GM18505 (cell line): ENCODE measurements around the gene YIF1A.
A peak's percentile ranks its signal among the peaks of the same experiment; 100 is the strongest.
"Not testable (repeated sequence)": the region's sequence is repeated elsewhere in the genome, so short reads cannot be mapped to it uniquely, and the experiment has no call there.

Source experiments
- ATAC-seq: cut with Tn5 transposase; IDR thresholded peaks from one replicate; pipeline ENCODE4 v1.9.1; 2021; ENCODE audit not compliant: unreplicated experiment
- POLR2A ChIP-seq: IDR thresholded peaks from 4 replicates; pipeline ENCODE4 v1.6.1; 2011; ENCODE audit warnings: borderline replicate concordance; ENCODE audit not compliant: insufficient read depth, insufficient read length; ENCODE audit errors: extremely low read depth

The YIF1A gene

DNA sequence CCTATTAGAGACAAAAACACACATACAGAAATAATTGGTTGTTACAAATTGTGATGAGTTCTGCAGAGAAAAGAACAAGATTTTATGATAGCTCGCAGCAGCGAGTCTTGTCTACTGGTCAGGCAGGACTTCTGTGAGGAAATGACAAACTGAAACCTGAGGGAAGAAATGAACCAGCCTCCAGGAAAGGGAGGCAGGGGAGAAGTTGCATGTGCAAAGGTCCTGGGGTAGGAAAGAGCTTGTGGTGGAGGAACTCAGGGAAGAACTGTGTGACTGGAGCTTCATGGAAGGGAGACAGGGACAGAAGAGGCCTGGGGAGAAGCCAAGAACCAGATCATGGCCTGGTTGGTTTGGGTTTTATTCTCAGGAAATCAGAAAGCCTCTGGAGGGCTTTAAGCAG lies 29.7 kb downstream of the YIF1A start:
- no peak for TF ChIP-seq POLR2A
- ATAC-seq: no peak

DNA sequence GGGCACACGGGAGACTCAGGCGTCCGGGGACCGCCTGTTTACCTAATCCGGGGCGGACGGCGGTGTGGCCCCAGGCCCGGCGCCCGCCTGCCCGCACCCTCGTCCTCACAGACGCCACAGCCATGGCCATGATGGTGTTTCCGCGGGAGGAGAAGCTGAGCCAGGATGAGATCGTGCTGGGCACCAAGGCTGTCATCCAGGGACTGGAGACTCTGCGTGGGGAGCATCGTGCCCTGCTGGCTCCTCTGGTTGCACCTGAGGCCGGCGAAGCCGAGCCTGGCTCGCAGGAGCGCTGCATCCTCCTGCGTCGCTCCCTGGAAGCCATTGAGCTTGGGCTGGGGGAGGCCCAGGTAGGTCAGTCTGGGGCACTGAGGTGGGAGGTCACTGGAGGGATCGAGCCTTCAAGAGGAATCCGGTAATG lies 30.5 kb downstream of the YIF1A start:
- no peak for ATAC-seq
- TF ChIP-seq POLR2A: peak; percentile 4

DNA sequence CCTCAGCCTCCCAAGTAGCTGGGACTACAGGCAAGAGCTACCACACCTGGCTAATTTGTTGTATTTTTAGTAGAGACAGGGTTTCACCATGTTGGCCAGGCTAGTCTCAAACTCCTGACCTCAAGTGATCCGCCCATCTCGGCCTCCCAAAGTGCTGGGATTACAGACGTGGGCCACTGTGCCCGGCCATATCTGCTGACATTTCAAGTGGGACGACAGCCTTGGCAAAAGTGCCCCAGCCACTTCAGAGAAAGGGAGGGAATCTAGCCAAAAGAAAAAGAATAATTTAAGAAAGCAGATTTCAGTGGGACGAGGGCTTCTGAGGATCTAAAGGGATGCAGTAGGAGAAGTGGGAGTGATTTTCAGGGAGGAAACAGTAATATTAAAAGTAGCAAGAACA lies 35.9 kb downstream of the YIF1A start:
- ATAC-seq: not testable (repeated sequence)

DNA sequence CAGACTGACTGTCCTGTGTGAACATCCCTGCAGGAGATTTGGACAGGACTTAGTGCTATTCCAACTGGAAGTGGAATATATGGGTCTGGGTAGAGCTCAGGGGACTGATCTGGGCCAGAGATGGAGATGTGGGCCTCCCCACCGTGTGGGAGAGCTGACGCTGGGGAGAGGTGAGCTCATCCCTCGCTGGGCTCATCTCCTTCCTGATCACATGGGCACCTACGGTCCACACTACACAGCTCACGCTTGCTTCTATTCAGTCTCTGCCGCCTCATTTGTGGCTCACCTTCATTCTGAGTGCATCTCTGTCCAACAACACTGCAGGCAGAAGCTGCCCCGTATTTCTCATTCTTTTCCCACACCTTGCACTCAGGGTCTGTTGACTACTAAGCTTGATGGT lies 37.1 kb downstream of the YIF1A start:
- ATAC-seq: no peak
- TF ChIP-seq POLR2A: no peak

DNA sequence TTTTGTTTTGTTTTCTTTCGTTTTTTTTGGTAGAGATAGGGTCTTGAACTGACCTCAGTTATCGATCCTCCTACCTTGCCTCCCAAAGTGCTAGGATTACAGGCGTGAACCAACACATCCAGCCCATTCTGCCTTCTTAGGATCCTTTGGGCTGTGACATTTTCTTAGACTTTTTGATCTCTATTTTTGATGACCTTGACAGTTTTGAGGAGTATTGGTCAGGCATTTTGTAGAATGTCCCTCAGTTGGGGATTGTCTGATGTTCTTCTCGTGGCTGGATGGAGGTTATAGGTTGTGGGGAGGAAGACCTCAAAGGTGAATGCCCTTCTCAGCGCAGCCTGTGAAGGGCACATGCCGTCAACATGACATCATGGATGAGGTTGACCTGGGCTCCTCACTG lies 40.0 kb downstream of the YIF1A start:
- TF ChIP-seq POLR2A: no peak
- ATAC-seq: no peak

DNA sequence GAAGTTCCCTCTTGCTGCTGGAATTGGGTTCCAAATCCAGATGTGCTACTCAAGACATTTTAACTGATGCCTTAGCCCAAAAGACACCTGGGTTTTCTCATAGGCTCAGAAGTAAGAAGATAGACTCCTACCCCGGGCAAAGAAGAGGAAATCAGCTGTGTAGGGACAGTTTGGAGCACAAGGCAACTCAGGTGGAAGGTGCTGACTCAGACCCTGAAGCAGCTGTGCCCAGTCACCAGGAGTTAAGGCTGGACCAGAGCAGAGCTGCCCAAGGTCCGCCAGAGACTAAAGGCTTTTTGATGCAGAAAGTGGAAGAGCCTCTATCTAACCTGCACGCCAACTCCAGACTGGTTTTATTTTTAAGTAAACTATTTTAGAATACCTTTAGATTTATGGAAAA lies 41.1 kb downstream of the YIF1A start:
- no peak for ATAC-seq
- no peak for TF ChIP-seq POLR2A

DNA sequence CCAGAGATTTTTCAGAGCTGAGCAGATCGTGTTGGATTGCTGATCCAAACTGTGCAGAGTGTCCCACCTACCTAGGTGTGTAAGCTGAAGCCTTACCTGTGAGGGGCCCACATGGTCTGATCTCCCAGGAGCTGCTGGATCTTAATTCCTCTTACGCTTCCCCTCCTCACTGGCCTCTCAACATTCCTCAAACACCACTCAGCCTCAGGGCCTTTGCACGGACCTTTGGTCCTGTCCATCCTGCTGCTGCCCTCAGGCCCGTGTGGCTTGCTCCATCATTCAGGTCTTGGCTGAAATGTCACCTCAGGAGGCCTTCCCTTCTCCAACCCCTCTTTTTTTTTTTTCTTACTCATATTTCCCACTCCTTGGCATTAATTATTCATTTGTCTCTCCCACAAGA lies 41.6 kb downstream of the YIF1A start:
- no peak for ATAC-seq
- no peak for TF ChIP-seq POLR2A

DNA sequence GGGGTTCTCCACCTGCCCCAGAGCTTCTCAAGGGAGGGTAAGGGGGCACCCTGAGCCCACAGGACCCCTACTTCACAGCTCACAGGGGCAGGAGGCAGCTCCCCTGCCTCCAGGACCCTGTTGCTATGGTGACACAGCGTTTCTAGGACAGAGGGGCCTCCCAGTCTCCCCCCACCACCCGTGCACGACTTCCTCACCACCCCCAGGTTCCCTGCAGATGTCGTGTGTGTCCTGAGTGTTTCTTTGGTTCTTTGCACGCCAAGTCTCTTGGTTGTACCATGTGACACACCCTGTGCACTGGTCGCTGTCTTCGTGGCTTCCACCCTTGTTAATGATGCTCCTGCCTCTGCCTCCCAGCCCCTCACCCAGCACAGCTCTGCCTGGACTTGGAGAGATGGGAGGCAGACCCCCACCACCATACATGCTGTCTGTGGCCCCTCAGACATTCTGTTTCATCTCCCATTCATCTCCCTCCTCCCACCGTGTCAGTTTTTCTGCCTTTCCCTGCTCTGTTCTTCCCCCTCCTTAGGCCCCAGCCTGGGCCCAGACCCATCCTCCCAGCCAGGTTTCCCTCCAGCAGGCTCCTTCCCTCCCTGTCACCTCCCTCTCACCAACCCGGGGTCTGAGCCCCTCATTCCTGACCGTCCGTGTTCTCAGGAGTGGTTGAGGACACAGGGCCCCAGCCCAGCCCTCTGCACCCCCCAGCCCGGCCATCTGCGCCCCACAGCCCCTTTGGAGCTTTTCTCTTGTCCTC lies 45.0 kb downstream of the YIF1A start:
- no peak for ATAC-seq
- no peak for TF ChIP-seq POLR2A

DNA sequence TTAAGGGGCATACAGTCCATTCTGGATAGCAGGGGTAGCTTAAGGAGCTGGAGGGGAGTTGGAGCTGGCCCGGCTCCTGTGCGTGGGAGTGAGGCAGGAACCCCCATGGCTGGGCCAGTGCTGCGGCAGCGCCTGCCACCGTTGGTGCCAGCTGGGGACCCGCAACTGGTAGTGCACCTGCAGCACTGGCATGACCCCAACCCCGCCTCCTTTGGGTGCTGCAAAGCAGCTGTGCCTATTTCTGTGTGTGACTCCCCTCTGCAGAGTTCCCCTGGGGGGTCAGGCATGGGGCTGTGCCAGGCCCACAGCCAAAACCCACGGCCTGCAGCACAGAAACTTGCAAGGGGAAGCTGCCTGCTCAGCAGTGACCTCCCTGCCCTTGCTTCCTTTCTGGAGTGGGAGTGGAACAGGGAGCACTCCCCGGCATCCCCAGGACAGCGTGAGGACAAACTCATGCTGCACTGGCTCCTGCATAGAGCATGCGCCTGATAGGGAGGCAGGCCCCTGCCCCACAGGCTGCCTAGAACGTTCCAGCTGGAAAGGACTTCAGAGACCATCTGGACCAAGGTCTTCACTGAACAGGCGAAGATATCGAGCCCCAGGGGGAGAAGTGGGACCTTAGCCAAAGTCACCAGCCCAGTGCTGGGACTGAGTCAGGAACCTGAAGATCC lies 46.7 kb downstream of the YIF1A start:
- ATAC-seq: no peak
- TF ChIP-seq POLR2A: no peak

DNA sequence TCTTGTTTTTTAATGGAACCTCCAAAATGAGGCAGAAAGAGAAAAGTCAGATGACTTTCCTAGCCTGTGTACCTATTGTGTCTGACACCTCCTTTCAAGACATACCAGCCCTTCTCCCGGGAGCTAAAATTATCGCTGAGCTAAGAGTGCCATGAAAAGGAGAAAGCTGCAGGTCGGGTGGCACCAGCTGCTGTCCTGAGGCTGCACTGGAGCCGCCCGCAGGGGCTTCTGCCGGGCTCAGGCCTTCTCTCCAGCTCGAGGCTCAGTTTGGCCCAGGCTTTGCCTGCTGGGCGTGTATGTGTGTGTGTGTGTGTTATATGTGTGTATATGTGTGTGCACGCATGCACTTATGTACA lies 48.2 kb downstream of the YIF1A start:
- TF ChIP-seq POLR2A: no peak
- no peak for ATAC-seq

DNA sequence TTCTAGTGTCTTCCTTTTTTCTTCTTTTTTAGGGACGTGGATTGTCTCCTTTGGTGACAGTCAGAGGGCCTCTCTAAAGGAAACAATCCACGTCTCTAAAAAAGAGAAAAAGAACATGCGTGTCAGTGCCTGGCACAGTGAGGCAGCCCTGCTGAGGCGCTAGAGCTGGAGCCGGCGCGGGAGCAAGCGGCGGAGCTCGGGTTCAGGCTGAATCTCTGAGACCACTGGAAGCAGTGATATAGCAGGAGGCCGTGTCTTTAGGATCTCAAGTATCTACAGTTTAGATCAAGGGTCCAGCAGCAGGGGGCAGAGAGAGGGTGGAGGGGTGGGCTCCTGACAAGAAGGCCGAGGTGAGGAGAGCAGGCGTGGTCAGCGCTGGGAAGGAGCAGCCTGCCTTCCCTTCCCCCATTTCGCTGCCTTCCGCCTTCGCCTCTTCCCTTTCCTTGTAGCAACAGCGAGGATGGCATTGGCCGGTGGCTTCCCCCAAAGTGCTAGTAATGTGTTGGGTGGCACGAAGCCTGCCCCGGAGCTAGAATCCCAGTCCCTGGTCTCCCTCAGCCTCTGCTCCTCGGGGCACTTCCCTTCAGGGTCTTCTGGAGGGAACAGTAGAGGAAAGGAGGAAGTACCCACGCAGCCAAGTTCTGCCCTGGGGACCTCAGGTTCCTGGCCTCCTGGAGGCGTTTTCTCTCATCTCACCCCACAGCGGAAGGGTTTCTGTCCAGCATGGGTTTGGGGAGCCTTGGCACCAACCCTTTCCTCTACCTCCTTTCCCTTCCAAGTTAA lies 48.8 kb downstream of the YIF1A start:
- ATAC-seq: no peak
- TF ChIP-seq POLR2A: no peak

DNA sequence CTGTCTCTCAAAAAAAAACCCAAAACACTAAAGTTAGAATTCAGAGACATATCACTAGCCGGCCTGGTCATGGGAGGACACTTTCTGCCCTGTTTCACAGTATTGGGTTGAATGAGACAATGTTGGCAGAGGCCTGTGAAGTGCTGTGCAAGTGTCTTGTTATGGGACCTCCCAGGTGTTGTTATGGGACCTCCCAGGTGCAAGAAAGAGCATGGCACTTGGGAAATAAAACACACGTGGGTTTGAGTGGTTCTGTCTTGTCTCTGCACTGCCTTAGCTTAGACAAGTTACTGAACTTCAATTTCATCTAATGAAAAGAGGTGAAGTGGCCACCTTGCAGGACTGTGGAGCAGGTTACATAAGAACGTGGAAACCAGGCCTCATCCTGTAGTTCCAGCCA lies 49.4 kb downstream of the YIF1A start:
- TF ChIP-seq POLR2A: no peak
- ATAC-seq: no peak

DNA sequence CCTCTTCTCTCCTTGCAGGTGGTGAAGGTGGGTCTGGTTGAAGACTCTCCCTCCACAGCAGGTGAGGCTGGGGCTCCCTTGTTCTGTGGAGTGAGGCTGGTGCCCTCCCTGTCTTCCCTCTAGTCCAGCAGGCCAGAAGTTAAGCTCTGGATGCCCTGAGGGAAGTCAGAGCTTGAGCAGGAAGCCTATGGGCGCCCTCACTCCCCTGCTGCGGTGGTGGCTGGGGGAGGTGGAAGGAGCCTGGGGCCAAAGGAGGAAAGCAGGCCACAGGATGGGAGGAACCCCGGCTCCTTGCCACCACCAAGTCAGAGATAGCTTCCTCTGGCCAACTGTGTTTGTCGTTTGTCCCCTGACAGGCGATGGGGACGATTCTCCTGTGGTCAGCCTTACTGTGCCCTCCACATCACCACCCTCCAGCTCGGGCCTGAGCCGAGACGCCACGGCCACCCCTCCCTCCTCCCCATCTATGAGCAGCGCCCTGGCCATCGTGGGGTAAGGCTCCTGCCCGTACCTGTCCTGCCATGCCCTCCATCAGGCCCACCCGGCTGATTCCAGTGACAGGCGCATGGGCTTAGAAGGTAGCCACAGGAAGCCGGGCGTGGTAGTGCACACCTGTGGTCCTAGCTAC lies 50.0 kb downstream of the YIF1A start:
- ATAC-seq: no peak
- no peak for TF ChIP-seq POLR2A
